Naive thymus-derived CD4-positive, alpha-beta T cell (primary cell): ENCODE measurements around the gene PLEKHH2. TPM values are rescaled to one million over a fixed set of nuclear protein-coding genes. Genes with fewer than 3 reads are reported as not detected.

Experiments used
- ATAC-seq: fragments of 150-1000 bp; cut with Tn5 transposase; 2 replicates; pipeline ENCODE4 v1.10.0; 2021; ENCODE audit warnings: mild to moderate bottlenecking, moderate library complexity
- CTCF ChIA-PET: fragments of 350-600 bp; sonication (Branson Sonifier 250); formaldehyde crosslinking; loops from one replicate; lab custom pipeline; 2021; ENCODE audit warnings: antibody characterized with exemption; lab: Charles Lee
- POLR2A ChIA-PET: fragments of 350-600 bp; sonication (Branson Sonifier 250); formaldehyde crosslinking; loops from one replicate; lab custom pipeline; 2021; ENCODE audit warnings: antibody characterized with exemption, inconsistent platforms; lab: Charles Lee
- DNase-seq, 9 donors: peaks; one replicate each; pipeline versions ENCODE4 v3.0.0 to v3.0.0-alpha.2; 2020 to 2022; ENCODE audit warnings: mixed read lengths in 1 of 9
- H3K27ac ChIP-seq: one replicate; pipeline ENCODE4 v1.7.0; 2013; ENCODE audit warnings: mild to moderate bottlenecking, low read depth, low read length, moderate library complexity
- H3K27me3 ChIP-seq, 2 donors: one replicate each; pipeline ENCODE4 v1.7.0; 2013; ENCODE audit warnings: low read length in 2 of 2, mild to moderate bottlenecking in 2 of 2, moderate library complexity in 2 of 2; ENCODE audit not compliant: control insufficient read depth in 2 of 2, insufficient read depth in 2 of 2
- H3K36me3 ChIP-seq, 3 experiments: 1 replicate in 2 of 3; 2 replicates in 1 of 3; pipeline ENCODE4 v1.7.0; 2013; ENCODE audit warnings: low read length in 3 of 3, mild to moderate bottlenecking in 3 of 3, moderate library complexity in 1 of 3; ENCODE audit not compliant: insufficient read depth in 3 of 3, control insufficient read depth in 2 of 3
- H3K4me1 ChIP-seq, 2 donors: one replicate each; pipeline ENCODE4 v1.7.0; 2013; ENCODE audit warnings: low read length in 2 of 2, mild to moderate bottlenecking in 2 of 2, moderate library complexity in 1 of 2; ENCODE audit not compliant: control insufficient read depth in 2 of 2, insufficient read depth in 2 of 2
- H3K4me3 ChIP-seq: 2 replicates; pipeline ENCODE4 v1.7.0; 2013; ENCODE audit warnings: mild to moderate bottlenecking, low read length
- H3K9me3 ChIP-seq, 3 experiments: 1 replicate in 2 of 3; 2 replicates in 1 of 3; pipeline ENCODE4 v1.7.0; 2013; ENCODE audit warnings: low read length in 3 of 3; ENCODE audit not compliant: control insufficient read depth in 2 of 3
- H3K27ac Mint-ChIP-seq, 9 donors: one replicate each; pipeline ENCODE4 v1.8.0; 2020 to 2022; ENCODE audit warnings: mixed read lengths in 9 of 9, mild to moderate bottlenecking in 8 of 9, moderate library complexity in 5 of 9, inconsistent platforms in 2 of 9
- H3K27me3 Mint-ChIP-seq, 5 donors: one replicate each; pipeline ENCODE4 v1.8.0; 2021 to 2022; ENCODE audit warnings: mixed read lengths in 5 of 5, mild to moderate bottlenecking in 1 of 5
- H3K36me3 Mint-ChIP-seq, 5 donors: one replicate each; pipeline ENCODE4 v1.8.0; 2020 to 2022; ENCODE audit warnings: mixed read lengths in 5 of 5, mild to moderate bottlenecking in 3 of 5, inconsistent platforms in 1 of 5
- H3K4me1 Mint-ChIP-seq, 7 donors: one replicate each; pipeline ENCODE4 v1.8.0; 2020 to 2022; ENCODE audit warnings: mixed read lengths in 7 of 7, mild to moderate bottlenecking in 3 of 7, inconsistent platforms in 1 of 7
- H3K4me3 Mint-ChIP-seq, 10 donors: one replicate each; pipeline ENCODE4 v1.8.0; 2020 to 2022; ENCODE audit warnings: mild to moderate bottlenecking in 10 of 10, mixed read lengths in 10 of 10, moderate library complexity in 6 of 10, inconsistent platforms in 2 of 10
- H3K9me3 Mint-ChIP-seq, 11 donors: one replicate each; pipeline ENCODE4 v1.8.0; 2020 to 2022; ENCODE audit warnings: mixed read lengths in 11 of 11, mild to moderate bottlenecking in 4 of 11, inconsistent platforms in 1 of 11, moderate library complexity in 1 of 11
- intact Hi-C, 2 donors: fragments of 100-400 bp; cut with micrococcal nuclease; formaldehyde crosslinking; loops; one replicate each; pipeline ENCODE4 v1.15.1; 2023
- polyA plus RNA-seq, 2 donors: library from polyadenylated mRNA; unstranded; fragments of 300-500 nt; fragmentation: Illumina TruSeq; gene quantifications; one replicate each; pipeline ENCODE4 v1.2.3, GENCODE V29; 2021
- total RNA-seq, 6 experiments: library from RNA in 5 of 6; stranded (reverse) in 5 of 6; gene quantifications; 1 replicate in 5 of 6; 2 replicates in 1 of 6; pipeline ENCODE4 v1.2.3 and lab custom pipeline; 2021 to 2026

PLEKHH2 gene
- total and polyA plus RNA-seq, 7 experiments from 2014 or later, result 0.02 to 2.8 (median 1.9) TPM; not detected in 1

DNA sequence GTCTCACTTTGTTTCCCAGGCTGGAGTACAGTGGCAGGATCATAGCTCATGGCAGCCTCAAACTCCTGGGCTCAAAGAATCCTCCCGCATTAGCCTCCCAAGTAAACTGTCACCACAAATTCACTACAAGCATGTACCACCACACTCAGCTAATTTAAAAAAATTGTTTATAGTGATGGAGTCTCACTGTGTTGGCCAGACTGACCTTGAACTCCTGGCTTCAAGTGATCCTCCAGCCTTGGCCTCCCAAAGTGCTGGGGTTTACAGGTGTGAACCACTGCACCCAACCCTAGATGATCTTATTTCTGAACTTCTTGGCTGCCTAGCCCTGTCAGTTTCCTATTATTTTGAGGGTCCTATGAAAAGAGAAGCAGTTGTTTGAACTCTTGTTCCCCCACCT lies 151.6 kb downstream of the PLEKHH2 start:
- no peak overlapping the region for H3K4me3 ChIP-seq
- no peaks in the 10 kb centered on the region for H3K4me1 ChIP-seq
- ATAC-seq (no peak), DNase-seq (no peak)
- peaks cover 0 to 40% (median 11%) of the 10 kb centered on the region in 5 donors for H3K36me3 Mint-ChIP-seq
- no peaks in the 10 kb centered on the region for H3K9me3 ChIP-seq
- no peak overlapping the region for H3K4me3 Mint-ChIP-seq
- CTCF ChIA-PET, result no interaction called here
- POLR2A ChIA-PET, result no interaction called here
- intact Hi-C loops, result no loop called here
- H3K27me3 Mint-ChIP-seq, result no peaks in the 10 kb centered on the region
- no peaks in the 10 kb centered on the region for H3K9me3 Mint-ChIP-seq
- no peaks in the 10 kb centered on the region for H3K36me3 ChIP-seq
- H3K27me3 ChIP-seq, result no peaks in the 10 kb centered on the region
- H3K4me1 Mint-ChIP-seq, result peaks cover 0 to 1% (median 0%) of the 10 kb centered on the region in 7 donors
- no peak overlapping the region for H3K27ac Mint-ChIP-seq
- no peak overlapping the region for H3K27ac ChIP-seq

- Mint-ChIP-seq H3K4me3 (no peak overlapping the region), H3K4me1 (peaks cover 0 to 2% (median 0%) of the 10 kb centered on the region in 7 donors), H3K9me3 (no peaks in the 10 kb centered on the region), H3K27me3 (no peaks in the 10 kb centered on the region), H3K36me3 (peaks cover 0 to 47% (median 22%) of the 10 kb centered on the region in 5 donors), H3K27ac (no peak overlapping the region)
- Histone ChIP-seq H3K36me3 (no peaks in the 10 kb centered on the region), H3K27me3 (no peaks in the 10 kb centered on the region), H3K27ac (no peak overlapping the region), H3K9me3 (no peaks in the 10 kb centered on the region), H3K4me3 (no peak overlapping the region), H3K4me1 (no peaks in the 10 kb centered on the region)
- no peak for ATAC-seq
- intact Hi-C loops, result no loop called here
- POLR2A ChIA-PET, result no interaction called here
- DNase-seq, result no peak
- CTCF ChIA-PET, result no interaction called here
Measured at GRCh38 chr2:43790147-43790546, 153.1 kb downstream of the PLEKHH2 start.

GRCh38 chr2:43791035-43791765 lies 154.1 kb downstream of the PLEKHH2 start:
- intact Hi-C loops, result no loop called here
- Histone ChIP-seq H3K27me3 (no peaks in the 10 kb centered on the region), H3K27ac (no peak overlapping the region), H3K4me1 (no peaks in the 10 kb centered on the region), H3K36me3 (no peaks in the 10 kb centered on the region), H3K4me3 (no peak overlapping the region), H3K9me3 (no peaks in the 10 kb centered on the region)
- CTCF ChIA-PET, result no interaction called here
- Mint-ChIP-seq H3K27me3 (no peaks in the 10 kb centered on the region), H3K27ac (no peak overlapping the region), H3K4me3 (no peak overlapping the region), H3K36me3 (peaks cover 0 to 55% (median 25%) of the 10 kb centered on the region in 5 donors), H3K4me1 (peaks cover 0 to 2% (median 0%) of the 10 kb centered on the region in 7 donors), H3K9me3 (no peaks in the 10 kb centered on the region)
- no peak for ATAC-seq
- DNase-seq, result no peak
- POLR2A ChIA-PET, result no interaction called here

DNA sequence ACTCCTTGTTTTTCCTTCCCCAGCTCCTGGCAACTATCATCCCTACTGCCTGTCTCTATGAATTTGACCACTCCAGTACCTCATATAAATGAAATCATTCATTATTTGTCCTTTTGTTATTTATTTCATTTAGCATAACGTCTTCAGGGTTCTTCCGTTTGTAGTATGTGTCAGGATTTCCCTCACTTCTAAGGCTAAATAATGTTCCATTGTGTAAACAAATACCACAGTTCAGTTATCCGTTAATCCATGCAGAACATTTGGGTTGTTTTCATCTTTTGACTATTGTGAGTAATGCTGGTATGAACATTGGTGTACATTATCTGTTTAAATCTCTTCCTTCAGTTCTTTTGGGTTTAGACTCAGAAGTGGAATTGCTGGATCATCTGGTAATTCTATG lies 155.6 kb downstream of the PLEKHH2 start:
- Histone ChIP-seq H3K36me3 (no peaks in the 10 kb centered on the region), H3K4me3 (no peak overlapping the region), H3K9me3 (no peaks in the 10 kb centered on the region), H3K27me3 (no peaks in the 10 kb centered on the region), H3K4me1 (no peaks in the 10 kb centered on the region), H3K27ac (no peak overlapping the region)
- Mint-ChIP-seq H3K4me3 (no peak overlapping the region), H3K27me3 (no peaks in the 10 kb centered on the region), H3K9me3 (no peaks in the 10 kb centered on the region), H3K27ac (no peak overlapping the region), H3K36me3 (peaks cover 0 to 58% (median 25%) of the 10 kb centered on the region in 5 donors), H3K4me1 (peaks cover 0 to 2% (median 0%) of the 10 kb centered on the region in 7 donors)
- ATAC-seq (no peak), DNase-seq (no peak)
- POLR2A ChIA-PET, result no interaction called here
- CTCF ChIA-PET, result interaction anchor here (0.6 kb wide), 1 partner anchor 23 kb away, joined by 3 read pairs; no protein-coding TSS in a partner anchor
- intact Hi-C loops, result no loop called here

DNA sequence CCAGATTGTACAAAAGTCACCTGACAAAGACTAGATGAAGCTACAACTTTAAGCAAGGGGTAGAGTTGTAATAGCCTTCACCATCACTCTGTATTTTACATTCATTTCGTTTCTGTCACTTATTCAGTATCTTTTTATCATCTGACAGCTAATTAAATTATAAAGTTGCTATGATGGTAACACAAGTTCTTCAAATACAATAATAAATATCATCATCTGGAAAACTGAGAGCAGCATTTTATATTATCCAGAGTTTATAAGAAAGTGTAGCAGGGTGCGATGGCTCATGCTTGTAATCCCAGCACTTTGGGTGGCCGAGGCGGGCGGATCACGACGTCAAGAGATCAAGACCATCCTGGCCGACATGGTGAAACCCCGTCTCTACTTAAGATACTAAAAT lies 157.9 kb downstream of the PLEKHH2 start:
- POLR2A ChIA-PET, result no interaction called here
- no peak for ATAC-seq
- peaks cover 0 to 2% (median 0%) of the 10 kb centered on the region in 7 donors for H3K4me1 Mint-ChIP-seq

GRCh38 chr2:43796206-43796605 lies 159.1 kb downstream of the PLEKHH2 start:
- no peaks in the 10 kb centered on the region for H3K9me3 Mint-ChIP-seq
- Histone ChIP-seq H3K4me3 (no peak overlapping the region), H3K9me3 (no peaks in the 10 kb centered on the region), H3K27ac (no peak overlapping the region), H3K27me3 (no peaks in the 10 kb centered on the region), H3K36me3 (no peaks in the 10 kb centered on the region), H3K4me1 (no peaks in the 10 kb centered on the region)
- intact Hi-C loops, result no loop called here
- ChIA-PET CTCF (no interaction called here), POLR2A (no interaction called here)
- peaks cover 0 to 2% (median 0%) of the 10 kb centered on the region in 7 donors for H3K4me1 Mint-ChIP-seq
- H3K27me3 Mint-ChIP-seq, result no peaks in the 10 kb centered on the region
- DNase-seq (no peak), ATAC-seq (no peak)
- no peak overlapping the region for H3K4me3 Mint-ChIP-seq
- H3K27ac Mint-ChIP-seq, result no peak overlapping the region
- peaks cover 0 to 38% (median 18%) of the 10 kb centered on the region in 5 donors for H3K36me3 Mint-ChIP-seq

More for the DNA sequence above, 157.9 kb downstream of the PLEKHH2 start:
- no peak overlapping the region for H3K4me3 ChIP-seq
- H3K27me3 ChIP-seq, result no peaks in the 10 kb centered on the region
- Mint-ChIP-seq H3K27me3 (no peaks in the 10 kb centered on the region), H3K9me3 (no peaks in the 10 kb centered on the region), H3K4me3 (no peak overlapping the region), H3K36me3 (peaks cover 0 to 43% (median 21%) of the 10 kb centered on the region in 5 donors), H3K27ac (no peak overlapping the region)
- H3K27ac ChIP-seq, result no peak overlapping the region
- CTCF ChIA-PET, result no interaction called here
- no peaks in the 10 kb centered on the region for H3K4me1 ChIP-seq
- no peaks in the 10 kb centered on the region for H3K36me3 ChIP-seq
- intact Hi-C loops, result no loop called here
- DNase-seq, result no peak
- no peaks in the 10 kb centered on the region for H3K9me3 ChIP-seq

GRCh38 chr2:43798300-43798699 lies 161.2 kb downstream of the PLEKHH2 start:
- ChIA-PET CTCF (no interaction called here), POLR2A (no interaction called here)
- Histone ChIP-seq H3K27me3 (no peaks in the 10 kb centered on the region), H3K36me3 (no peaks in the 10 kb centered on the region), H3K4me1 (no peaks in the 10 kb centered on the region), H3K9me3 (no peaks in the 10 kb centered on the region), H3K4me3 (no peak overlapping the region), H3K27ac (no peak overlapping the region)
- no peak overlapping the region for H3K27ac Mint-ChIP-seq
- ATAC-seq (no peak), DNase-seq (no peak)
- H3K36me3 Mint-ChIP-seq, result peaks cover 0 to 38% (median 11%) of the 10 kb centered on the region in 5 donors
- no peaks in the 10 kb centered on the region for H3K9me3 Mint-ChIP-seq
- H3K4me1 Mint-ChIP-seq, result peaks cover 0 to 2% (median 0%) of the 10 kb centered on the region in 7 donors
- no peaks in the 10 kb centered on the region for H3K27me3 Mint-ChIP-seq
- H3K4me3 Mint-ChIP-seq, result no peak overlapping the region
- intact Hi-C loops, result no loop called here
